Ovary (tissue), 3 donors: ENCODE measurements around the gene CEP55.

Experiments
- CTCF ChIP-seq, 3 donors: fragments of 450-650 bp in 2 of 3; fragments of 200-600 bp in 1 of 3; IDR thresholded peaks; one replicate each; pipeline versions ENCODE4 v1.5.1 to v1.8.0; 2016 to 2022; ENCODE audit warnings: antibody characterized with exemption in 3 of 3, mild to moderate bottlenecking in 1 of 3
- POLR2A ChIP-seq: fragments of 450-650 bp; IDR thresholded peaks from one replicate; pipeline ENCODE4 v1.6.1; 2017; ENCODE audit warnings: antibody characterized with exemption, mild to moderate bottlenecking, moderate library complexity
- donor health status: DM: no; HTN: no; CAD: no.

GRCh38 chr10:93550606-93551005 lies 54.2 kb downstream of the CEP55 start:
- TF ChIP-seq CTCF (IDR thresholded peaks at IDR 0.05) (no peak), POLR2A (no peak)
